Bone marrow (tissue), 2 donors: Measurements from ENCODE around the gene KRT6B.
"Not testable (repeated sequence)": the region's sequence is repeated elsewhere in the genome, so short reads cannot be mapped to it uniquely, and the experiment has no call there.

Source experiments
- DNase-seq, 2 donors: peaks; one replicate each; lab custom pipeline; 2025; lab: John Stamatoyannopoulos, UW

The KRT6B gene

DNA sequence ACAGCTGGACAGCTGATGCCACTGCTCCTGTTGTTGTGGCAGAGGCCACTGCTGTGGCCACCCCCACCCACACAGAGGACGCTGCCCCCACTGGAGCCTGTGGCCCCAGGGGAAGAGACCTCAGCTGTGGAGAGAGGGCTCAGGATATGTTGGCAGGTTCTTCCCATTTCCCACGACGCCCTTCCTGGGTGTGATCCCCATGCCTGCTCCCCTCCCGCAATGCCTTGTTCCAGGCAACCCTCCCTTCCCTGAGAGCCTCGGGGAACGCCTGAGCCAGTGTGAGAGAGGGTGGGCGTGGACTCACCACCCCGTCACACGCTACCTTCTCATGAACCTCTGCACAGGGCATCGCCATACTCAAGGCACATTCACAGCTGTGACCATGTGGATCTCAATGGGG lies 40.1 kb downstream of the KRT6B start:
- DNase-seq: no peak

DNA sequence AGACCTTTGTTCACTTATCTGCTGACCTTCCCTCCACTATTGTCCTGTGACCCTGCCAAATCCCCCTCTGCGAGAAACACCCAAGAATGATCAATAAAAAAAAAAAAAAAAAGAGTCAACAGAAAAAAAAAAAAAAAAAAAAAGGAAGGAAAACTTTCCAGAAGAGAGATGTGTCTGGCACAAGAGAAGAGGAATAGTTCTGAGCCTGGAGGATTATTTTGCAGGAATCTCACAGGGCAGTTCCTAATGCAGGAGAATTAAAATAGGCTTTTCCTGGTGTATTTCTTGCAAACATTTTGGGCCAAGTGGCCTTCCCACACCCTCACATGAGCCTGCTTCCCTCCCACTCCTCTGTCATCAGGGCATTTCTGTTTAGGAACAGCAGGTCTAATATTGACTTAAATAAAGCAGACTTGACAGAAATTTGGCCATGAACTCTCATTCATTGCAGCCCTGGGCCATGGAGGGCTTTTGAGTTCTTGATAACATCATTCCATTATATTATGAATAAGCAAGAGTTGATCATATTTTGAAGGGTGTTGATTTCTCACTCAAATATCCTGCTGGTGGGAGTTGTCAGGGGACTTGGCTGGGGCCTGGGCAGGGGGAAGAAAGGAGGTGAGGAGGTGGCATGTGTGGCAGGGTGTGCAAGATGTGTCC lies 41.2 kb downstream of the KRT6B start:
- not testable (repeated sequence) for DNase-seq

DNA sequence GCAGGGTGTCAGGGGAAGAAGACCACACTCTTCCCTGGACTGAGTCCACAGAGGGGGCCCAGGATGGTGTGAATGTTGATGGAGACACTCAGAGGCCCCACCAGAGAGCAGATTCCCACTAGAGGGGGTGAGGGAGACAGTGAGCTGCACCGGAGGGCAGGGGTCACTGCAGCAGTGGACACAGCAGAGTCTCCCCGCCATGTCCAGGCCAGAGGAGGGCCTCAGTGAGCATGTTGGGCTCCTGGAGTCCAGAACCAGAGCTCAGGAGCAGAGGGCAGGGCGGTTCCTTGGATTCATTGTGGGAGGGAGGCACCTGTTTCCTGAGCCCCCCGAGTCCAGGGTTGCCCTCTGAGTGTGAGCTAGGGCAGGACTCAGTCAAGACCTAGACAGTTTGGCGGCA lies 44.0 kb downstream of the KRT6B start:
- no peak for DNase-seq

DNA sequence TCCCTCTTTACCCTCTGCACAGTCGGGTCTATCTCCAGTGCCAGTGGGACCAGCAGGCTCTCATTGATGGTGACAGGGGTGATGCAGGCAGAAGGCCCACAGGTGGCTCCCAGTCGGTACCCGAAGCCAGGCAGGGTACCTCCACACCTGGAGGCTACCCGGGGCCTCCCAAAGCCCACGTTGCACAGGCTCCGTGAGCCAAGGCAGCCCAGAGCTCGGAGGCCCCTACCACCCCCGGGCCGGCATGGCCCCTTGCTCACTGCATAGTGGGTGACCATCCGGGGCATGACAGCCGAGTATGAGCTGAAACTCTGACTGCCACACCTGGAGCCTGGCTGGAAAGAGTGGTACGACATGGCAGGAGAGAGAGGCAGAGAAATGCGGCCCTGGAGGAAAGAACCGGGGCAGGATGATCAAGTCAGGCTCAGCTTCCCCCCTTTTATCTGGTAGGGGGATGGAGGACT lies 46.0 kb downstream of the KRT6B start, which contains the start of gene KRT82:
Gene KRT82 (minus strand): TSS at position 414 of the 464 bp plus-strand sequence. CDS start 58 bp downstream, at position 356.
- DNase-seq: no peak

DNA sequence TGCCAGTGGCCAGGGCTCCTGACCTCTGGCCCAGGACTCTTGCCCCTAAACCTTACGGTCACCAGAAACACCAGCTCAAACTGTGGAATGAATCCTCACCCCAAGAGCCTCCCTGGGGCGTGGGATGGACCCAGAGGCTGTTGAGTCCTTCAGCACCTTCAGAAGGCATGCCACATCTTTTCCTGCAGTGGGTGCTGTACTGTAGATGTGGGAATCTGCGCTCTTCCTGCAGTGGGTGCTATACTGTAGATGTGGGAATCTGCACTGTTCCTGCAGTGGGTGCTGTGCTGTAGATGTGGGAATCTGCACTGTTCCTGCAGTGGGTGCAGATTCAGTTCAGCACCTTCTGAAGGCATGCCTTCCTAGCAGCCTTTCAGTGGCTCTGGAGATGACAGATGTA lies 47.0 kb downstream of the KRT6B start:
- DNase-seq: no peak

DNA sequence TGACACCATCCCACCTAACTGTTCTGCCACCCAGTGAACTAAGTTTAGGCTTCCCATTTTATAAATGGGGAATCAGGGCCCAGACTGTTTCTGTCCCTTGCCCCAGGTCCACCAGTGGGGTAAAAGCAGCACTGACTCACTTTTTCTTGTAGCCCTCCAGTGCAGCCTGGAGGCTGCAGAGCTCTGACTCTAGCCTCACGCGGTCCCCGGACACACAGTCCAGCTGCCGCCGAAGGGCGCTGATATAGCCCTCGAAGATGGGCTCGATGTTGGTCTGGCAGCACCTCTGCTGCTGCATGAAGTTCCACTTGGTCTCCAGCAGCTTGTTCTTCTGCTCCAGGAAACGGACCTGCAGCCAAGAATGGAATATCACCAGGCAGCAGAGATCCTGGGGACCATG lies 48.4 kb downstream of the KRT6B start:
- no peak for DNase-seq

DNA sequence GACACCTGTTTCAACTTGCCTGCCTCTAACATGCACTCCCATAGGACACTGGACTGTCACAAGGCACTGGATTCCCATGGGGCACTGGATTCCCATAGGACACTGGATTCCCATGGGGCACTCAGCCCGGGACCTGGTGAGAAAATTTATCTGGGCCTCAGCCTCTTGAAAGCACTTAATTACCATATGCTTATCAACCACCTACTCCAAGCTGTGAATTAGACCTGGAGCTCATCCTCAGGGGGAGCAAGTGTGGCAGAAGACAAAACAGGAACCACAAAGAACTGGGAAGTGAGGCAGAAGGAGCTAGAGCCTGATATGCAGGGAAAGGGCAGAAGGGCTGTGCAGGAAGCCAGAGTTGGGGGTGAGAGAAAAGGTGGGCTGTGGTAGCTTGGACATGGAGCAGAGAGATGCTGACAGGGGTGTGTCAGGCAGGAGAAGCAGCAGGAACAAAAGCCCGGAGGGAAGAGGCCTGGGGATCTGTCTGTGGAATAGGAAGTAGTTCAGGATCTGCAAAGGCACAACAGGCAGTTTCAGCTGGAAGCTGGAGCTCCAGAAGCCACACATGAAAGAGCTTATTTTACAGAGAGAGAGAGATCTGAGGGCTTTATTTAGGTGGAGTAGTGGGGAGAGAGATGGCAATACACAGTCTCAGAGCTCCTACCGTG lies 48.9 kb downstream of the KRT6B start:
- DNase-seq: no peak

DNA sequence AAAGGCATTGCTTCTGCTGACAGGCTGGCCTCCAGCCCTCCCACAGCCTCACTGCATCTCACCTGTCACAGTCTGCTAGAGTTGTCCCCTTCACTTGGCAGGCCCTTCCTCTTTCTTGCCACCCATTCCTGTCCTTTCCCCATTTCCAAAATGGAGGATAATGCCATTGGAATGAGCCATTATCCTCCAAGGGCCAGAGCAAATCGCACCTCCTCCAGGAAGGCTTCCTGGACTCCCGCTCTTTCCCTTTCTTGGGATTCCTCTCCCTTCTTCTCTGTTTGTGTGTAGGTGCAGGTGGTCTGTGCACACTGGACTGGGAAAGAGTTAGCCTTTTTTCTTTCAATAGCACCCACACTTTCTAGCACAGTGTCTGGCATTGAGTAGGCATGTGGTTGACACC lies 49.6 kb downstream of the KRT6B start:
- DNase-seq: no peak

DNA sequence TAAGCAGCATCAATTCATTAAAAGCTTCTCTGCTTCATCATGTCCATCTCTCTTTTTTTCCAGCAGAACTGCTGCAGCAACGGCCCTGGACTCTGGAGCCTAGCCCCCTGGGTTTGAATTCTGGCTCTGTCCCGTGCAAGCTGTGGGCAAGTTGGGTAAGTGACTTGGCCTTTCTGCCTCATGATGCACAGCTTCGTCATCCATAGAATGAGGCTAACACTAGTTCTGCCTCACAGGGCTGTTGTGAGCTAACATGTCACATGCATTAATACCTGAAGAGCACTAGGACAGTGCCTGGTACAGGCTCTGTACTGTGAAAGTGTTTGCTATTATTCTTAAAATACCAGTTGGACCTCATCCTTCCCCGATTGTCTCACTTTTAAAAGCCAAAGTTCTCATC lies 50.0 kb downstream of the KRT6B start:
- no peak for DNase-seq

DNA sequence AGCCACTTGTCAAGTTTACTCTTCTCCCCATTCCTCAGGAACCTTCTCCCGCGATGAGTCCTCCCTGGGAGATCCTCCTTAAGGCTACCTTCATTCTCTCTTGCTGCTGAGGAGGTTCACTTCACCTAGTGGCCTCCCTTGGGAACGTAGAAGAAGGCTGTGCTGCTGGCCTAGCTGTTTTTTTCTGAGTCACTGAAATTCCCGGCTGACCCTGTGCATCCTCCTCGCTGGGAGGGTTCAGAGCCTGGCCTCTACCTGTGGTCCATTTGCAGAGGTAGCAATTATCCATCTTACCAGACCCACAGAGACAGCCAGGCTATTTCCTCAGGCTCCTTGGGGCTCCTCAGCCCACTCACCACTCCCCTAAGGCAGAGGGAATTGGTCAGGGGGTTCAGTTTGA lies 50.4 kb downstream of the KRT6B start:
- DNase-seq: no peak

DNA sequence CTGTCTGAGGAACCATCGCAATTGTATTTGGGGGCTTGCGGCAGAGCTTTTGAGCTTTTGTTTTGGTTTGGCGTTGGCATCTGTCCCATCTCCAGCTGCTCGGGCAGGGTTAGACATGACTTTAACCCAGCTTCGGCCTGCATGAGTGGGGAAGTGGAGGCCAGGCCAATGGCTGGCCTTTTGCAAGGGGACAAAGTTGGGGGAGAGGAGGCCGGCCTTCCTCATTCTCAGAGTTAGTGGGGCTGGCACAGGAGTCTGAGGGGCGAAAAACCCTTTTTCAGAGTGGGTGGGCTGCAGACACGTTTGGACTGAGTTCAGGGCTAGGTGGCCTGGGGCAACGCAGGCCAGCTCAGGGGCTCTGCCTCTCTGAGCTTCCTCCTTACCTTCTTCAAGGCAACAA lies 51.0 kb downstream of the KRT6B start:
- no peak for DNase-seq

DNA sequence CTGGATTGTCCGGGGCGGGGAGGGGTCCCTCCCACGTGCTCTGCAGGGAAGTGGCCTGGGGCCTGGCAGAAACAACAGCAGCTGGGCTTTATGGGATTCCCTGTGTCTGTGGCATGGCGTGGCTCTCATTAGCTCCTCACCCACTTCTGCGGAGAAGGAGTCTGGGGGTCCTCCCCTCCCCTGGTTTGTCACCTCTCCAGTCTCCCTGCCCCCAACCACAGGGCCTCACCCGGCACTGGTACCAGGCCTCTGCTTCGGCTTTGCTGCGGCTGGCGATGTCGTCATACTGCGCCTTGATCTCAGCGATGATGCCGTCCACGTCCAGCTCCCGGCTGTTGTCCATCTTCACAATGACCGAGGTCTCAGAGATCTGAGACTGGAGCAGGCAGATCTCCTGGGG lies 52.2 kb downstream of the KRT6B start:
- DNase-seq: no peak

DNA sequence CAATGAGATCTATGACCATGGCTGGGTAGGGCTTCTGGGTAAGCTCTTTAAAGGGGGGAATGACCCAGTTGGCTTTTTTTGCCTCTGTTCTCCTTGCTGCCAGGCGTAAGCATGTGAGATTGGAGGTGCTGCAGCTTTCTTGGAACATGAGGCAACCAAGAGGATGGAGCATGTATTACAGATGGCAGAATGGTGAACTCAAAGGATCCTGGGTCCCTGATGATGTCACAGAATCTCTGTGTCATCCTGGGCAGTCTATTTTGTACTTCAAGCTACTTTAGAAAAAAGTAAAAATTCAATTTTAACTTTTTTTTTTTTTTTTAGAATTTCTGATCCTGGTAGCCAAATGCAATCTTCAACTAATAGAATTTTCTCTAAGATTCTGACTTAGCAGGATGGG lies 53.8 kb downstream of the KRT6B start:
- DNase-seq: no peak

DNA sequence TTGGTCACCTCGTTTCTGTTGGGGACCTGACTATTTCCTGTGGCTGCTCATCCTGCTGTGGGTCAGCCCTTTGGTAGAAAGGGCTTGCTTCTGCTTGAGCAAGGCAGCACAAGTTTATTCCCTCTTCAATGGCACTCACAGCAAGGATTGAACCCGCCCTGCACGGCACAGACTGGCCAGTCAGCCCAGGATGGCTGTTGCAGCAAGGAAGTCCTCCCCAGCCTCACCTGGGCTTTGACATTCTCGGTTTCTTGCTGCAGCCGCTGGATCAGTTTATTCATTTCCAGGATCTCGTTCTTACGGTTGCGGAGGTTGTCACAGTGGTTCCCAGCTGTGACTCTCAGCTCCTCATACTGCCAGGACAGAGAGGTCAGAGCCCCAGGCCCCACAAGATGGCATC lies 55.3 kb downstream of the KRT6B start:
- no peak for DNase-seq
